Activated CD8-positive, alpha-beta memory T cell treated with anti-CD3 and anti-CD28 coated beads, Interleukin-2, amount 50 U/mL, for 48 hours (primary cell): ENCODE results near the gene VASH2.
A peak's percentile ranks its signal among the peaks of the same experiment; 100 is the strongest.
"Not testable (repeated sequence)": the region's sequence is repeated elsewhere in the genome, so short reads cannot be mapped to it uniquely, and the experiment has no call there.

Experiments used
- DNase-seq: peaks from one replicate; pipeline ENCODE4 v3.0.0-alpha.2; 2020

The VASH2 gene

DNA sequence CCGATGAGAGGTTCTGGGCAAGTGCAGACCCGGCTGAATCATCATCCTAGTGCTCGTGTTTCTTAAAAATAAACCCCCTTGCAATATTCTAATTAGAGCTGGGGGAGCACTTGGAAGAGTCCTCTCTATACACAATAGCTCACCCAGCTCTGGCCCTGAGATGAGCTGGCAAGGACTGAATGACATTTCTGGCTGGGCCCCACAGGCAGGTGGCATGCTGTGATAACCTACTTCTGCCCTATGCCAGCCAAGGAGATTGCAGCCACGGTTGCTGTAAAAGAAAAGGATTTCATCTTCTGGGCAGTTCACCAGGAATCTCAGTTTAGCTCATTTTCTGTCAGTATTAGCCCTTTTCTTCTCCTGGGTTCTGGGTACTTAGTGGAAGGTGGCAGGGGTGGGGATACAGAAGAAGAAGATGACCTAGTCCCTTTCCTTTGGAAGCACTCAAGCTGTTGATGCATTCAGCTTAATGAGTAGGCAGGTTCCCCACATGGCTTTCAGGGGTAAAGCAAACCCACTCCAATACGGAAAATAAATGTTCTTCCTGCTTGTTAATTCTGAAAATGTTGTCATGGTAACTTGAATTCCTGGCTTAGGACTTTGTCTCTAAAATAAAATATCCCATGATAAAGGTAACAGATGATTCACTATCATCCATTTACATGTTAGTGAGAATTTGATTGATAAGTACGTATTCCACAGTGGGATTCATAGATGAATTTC lies 32.2 kb downstream of the VASH2 start:
- no peak for DNase-seq

DNA sequence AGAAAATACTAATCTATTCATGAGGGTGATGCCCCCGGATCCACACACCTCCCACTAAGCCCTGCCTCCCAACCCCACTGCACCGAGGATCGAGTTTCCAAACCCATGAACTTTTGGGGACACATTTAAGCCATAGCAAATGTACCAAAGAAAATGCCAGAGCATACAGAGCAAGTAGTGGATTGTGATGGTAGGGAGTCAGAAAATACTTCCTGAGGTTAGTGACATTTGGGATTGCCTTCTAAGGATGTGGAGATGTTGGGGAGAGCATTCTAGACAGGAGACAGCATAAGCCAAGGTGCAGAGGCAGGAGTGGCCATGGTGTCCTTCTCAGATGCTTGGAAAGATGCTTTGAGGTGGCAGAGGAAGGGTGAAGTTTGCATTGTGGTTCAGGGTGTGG lies 33.1 kb downstream of the VASH2 start:
- DNase-seq: no peak

DNA sequence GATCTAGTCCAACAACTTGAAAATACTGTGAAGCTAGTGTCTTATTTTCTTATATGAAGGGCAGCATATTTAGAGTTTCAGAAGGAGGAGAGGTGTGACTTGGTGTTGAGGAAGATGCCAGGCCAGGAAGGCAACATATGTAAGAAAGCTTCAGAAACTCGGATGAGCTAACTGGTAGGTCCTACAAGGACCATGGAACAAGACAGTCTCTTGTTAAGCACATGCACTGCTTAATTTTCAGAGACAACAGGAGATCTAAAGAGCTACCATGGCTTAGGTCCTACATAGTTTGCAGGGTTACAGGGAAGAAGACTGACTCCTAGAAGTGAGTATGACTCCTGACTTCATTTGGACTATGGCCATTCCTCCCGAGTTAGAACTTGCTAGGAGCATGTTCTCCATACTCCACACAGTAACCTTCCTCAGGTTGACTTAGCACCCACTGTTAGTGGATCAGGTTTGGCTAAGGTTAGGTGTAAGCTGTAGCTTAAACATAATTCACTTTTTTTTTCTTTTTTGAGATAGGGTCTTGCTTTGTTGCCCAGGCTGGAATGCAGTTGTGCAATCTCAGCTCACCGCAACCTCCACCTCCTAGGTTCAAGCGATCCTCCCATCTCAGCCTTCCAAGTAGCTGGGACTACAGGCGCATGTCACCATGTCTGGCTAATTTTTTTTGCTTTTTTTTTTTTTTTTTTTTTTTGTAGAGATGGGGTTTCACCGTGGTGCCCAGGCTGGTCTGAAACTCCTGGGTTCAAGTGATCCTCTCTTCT lies 34.4 kb downstream of the VASH2 start:
- no peak for DNase-seq

DNA sequence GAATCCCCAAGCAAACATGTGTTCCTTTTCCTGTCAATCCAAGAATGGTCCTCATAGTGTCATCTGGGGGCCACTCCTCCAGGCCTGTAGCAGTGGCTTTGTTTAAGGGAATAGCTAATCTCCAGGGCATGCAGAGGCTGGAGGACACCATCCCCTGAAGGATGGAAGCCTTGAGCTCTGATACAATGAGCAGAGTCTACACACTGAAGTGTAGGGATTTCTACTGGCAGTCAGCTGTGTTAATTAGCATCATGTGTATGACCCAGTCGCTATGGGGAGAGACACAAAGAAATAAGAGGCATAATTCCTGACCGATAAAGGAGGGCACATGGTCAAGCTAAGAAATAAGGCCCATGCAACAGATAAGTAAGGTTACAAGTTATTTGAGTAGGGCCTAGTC lies 36.2 kb downstream of the VASH2 start:
- no peak for DNase-seq

DNA sequence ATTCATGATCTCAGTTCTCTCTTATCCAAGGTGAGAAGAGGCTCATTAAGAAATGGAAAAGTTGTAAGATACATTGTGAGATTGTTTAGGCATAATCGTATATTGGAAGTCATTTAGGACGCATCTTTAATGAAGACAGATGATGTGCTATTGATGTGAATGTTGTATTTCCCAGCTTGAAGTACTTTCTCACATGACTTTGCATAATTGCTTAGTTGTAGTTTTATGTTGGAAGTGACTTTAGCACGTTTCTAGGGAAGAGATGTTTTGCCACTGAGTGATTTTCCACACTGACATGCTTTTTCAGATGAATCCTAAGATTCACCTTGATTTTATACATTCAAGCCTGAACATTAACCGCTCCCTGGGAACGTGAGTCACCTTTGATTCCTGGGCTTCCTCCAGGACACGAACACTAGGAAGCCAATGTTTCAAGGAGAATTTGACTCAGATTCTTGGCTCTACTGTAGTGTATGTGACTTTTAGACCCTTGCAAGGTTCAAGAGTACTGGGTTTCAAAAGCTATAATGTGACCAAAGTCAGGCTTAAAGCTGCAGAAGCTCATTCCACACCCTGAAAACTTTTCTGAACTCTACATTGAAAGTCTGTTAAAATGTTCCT lies 37.5 kb downstream of the VASH2 start:
- DNase-seq: no peak

DNA sequence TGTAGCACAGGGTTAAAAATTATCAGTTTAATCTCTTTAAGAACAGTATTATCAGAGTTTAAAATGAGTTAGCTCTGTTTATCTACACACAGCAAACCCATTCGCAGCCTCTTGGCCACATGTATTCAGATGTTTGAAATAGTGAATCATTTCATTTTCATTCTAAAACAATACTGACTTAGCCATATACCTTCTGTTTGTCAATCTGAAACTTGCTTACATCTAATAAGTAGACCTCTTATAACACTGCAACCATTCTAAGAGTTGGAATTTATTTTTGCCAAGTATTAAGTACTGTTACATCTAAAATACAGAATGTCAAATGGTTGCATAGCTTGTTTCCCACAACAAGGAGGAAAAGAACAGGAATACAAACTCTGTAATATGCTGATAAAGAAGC lies 39.9 kb downstream of the VASH2 start:
- no peak for DNase-seq

DNA sequence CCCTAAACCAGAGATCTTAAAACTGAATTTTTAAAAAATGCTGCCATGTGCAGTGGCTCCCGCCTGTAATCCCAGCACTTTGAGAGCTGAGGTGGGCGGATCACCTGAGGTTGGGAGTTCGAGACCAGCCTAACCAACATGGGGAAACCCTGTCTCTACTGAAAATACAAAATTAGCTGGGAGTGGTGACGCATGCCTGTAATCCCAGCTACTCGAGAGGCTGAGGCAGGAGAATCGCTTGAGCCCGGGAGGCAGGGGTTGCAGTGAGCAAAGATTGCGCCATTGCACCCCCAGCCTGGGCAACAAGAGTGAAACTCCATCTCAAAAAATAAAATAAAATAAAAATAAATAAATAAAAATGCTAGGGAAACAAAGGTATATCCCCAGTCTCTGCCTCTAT lies 43.6 kb downstream of the VASH2 start:
- DNase-seq: not testable (repeated sequence)

DNA sequence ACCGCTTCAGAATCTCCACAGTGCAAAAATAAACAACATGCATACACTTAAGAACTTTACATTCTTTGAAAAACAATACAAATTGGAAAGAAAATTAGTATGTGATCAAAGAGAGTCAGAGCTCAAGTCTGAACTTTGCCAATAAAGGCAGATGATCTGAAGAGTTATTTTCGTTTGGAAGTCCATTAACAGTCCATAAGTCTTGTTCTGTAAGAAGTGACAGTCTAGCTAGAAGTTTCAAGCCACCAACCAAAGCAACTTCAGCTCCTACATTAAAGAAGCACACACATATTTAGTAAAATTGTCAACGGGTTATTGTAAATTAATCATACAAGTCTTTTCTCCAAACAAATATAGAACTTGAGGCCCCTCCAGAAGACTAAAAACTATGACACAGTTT lies 44.6 kb downstream of the VASH2 start:
- no peak for DNase-seq

DNA sequence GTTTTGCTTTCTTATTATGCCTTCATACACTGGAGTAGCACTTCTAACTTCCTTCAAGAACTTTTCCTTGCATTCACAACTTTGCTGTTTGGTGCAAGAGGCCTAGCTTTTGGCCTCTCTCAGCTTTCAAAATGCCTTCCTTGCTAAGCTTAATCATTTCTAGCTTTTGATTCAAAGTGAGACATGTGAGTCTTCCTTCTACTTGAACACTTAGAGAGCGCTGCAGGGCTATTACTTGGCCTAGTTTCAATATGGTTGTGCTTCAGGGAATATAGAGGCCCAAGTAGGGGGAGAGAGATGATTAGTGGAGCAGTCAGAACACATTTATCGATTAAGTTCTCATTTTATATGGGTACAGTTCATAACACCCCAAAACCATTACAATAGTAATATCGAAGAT lies 52.9 kb downstream of the VASH2 start:
- no peak for DNase-seq

DNA sequence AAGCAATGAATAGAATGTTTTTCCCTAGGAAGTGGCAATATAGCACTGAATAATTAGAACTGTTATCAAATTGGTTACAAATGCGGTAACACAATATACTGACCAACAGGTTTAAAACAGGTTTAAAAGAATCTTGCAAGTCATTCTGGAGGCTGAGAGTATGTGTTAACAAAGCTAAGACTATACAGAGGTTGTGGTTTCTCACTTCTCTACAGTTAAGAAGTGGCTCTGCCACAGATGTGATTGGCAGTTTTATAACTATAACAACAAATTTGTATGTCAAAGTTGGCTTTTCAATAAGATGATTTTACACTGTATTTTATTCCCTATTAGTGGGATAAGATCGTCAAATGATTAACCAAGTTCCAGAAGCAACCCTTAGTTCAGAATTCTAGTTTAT lies 58.2 kb downstream of the VASH2 start:
- no peak for DNase-seq

DNA sequence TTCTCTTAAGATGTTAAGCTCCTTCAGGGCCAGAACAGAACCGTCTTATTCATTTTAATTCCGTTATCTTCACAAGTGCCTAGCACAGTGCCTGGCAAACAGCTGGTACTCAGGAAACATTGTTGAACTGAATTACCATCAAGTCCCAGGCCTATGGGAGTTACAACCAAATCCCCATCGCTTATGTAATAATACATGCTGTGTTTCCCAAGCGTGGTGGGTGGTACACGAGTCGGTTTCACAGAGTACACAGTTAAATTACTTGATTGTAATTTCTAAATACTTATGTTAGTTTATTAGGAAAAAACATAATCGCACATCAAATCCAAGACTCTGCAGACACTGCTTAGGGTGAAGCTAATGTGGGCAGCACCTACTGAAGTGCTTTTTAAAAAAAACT lies 64.3 kb downstream of the VASH2 start:
- no peak for DNase-seq

DNA sequence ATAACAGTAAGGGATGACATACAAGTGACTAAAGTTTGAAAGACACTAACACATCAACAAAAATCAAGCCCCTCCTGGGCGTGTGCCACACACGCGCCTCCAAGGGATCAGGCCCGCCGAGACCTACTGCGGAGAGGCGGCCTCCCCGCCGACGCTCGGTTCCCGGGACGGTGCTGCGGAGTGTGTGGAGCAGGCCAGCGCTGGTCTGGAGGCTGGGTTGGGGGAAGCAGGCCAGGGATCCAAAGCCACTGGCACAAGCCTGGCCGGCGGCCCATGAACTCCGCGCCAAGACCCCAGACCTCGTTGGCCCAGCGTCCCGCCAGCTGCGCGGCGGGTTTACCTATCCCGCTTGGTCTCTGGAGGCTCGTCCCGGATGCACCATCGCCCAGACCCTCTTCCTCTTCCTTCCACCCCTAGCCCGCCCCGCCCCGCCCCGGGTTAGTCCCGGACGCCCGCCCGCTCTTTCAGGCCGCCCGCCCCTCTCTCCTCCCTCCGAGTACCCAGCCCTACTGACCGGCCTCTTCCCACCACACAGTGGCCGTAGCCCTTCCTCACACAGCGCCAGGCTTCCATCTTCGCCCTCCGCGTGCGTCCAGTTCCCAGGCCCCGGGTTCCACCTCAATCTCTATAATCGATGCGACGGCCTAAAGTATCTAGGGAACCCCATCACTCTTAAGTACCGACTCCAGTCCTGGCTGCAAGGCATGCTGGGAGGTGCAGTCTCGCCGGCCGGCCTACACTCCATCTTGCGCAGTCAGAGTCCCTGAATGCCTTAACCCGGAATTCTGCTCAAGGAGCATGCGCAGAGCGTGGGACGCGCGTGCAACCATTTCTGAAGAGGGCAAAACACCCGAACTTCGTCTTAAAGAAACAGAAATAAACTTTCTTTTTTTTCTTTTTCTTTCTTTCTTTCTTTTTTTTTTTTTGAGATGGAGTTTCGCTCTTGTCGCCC lies 65.0 kb downstream of the VASH2 start, which contains the start of gene ANGEL2:
ANGEL2 (minus strand) TSS at position 769 of the 952 bp plus-strand sequence; CDS start at position 573, 196 bp downstream.
- peak; percentile 94 for DNase-seq

DNA sequence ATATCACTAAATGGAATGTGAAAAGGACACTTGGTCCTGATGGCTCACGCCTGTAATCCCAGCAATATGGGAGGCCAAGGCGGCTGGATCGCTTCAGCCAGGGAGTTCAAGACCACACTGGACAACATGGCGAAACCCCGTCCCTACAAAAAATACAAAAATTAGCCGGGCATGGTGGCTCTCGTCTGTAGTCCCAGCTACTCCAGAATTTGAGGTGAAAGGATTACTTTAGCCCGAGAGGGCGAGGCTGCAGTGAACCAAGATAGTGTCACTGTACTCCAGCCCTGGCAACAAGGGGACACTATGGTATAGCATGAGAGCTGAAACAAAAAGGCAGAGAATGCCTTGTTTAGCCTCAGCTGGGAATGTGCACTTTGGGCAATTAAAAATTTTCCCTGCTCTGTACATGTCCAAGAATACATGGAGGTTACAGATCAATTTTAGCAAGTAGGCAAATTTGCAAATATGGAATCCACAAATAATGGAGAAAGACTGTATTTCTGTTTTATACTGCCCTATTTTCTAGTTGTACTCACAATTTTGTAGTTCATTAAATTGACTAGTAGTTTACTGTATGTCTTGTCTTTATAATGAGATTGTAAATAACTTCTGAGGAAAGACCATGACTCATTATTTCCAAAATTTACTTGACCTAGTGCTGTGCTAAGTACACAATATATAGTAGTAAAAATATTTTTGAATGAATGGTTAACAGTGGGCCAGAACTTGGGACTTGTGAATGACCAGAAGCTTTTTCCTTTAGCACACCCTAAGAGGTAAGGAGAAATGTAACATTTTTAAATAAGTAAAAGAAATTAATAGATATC lies 67.3 kb downstream of the VASH2 start:
- no peak for DNase-seq

DNA sequence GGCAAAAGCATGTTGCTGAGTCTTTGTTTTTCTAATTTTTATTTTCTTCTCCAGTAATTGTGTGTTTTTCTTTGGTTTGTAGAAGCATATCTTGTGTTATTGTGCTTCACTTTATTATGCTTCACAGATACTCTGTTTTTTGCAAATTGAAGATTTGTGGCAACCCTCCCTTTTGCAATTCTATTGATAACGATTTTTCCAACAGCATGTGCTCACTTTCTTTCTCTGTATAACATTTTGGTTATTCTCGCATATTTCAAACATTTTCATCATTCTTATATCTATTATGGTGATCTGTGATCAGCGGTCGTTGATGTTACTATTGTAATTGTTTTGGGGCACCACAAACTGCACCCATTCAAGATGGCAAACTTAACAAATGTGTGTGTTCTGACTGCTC lies 69.1 kb downstream of the VASH2 start:
- DNase-seq: no peak

DNA sequence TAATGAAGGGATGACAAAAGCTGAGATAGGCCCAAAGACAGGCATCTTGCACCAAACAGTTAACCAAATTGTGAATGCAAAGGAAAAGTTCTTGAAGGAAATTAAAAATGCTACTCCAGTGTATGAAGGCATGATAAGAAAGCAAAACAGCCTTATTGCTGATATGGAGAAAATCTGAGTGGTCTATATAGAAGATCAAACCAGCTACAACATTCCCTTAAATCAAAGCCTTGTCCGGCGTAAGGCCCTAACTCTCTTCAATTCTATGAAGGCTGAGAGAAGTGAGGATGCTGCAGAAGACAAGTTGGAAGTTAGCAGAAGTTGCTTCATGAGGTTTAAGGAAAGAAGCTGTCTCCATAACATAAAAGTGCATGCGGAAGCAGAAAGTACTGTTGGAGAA lies 69.7 kb downstream of the VASH2 start:
- DNase-seq: no peak

DNA sequence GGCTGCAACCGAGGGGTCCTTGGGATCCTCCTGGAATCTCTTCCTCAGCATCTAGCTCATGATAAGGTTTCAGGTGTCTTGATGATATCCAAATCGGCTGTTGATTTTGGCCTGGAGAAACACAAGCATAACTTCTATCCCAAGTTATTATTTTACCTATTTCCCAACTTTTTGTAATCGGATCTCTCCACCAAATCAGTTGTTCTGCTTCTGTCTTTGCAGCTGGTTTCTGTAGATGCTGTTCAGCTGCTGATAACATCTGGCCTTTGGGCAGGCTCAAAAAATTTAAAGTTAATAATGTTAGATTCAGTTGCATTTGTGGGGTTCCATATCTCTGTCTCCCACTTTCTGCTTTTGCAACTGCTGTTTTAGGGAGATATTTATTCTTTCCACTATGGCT lies 76.7 kb downstream of the VASH2 start:
- DNase-seq: not testable (repeated sequence)

DNA sequence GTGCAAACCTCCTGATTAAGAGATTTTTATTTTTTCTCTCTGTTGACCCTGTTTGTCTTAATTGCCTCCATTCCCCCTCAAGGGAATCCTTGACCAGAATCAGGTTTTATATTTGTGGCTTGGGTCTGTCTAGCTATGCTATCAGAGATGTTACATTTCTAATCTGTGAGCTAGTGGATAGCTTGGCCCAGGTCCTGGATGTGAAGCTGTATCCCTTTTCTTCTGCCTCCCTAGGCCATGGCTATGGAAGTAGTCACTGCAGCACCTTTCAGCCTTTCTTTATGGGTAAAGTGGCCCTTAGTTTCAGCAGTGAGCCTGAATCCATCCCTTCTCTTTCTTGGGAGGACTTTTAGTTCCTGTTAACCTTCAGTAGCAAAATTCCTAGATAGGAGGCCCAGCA lies 82.3 kb downstream of the VASH2 start:
- no peak for DNase-seq

DNA sequence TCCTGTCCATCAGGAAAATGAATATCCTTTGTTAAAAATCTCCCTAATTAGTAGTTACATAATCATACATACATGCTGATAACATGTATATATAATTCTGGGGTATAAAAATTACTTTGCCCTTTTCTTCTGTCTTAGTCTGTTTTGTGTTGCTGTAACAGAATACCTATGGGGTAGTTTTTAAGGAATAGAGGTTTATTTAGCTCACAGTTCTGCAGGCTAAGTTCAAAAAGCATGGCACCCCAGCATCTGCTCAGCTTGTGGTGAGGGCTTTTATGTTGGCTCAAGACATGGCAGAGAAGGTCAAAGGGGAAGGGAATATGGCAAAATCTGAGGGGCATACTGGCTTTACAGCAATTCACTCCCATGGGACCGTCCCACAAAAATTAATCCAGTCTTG lies 84.4 kb downstream of the VASH2 start:
- no peak for DNase-seq

DNA sequence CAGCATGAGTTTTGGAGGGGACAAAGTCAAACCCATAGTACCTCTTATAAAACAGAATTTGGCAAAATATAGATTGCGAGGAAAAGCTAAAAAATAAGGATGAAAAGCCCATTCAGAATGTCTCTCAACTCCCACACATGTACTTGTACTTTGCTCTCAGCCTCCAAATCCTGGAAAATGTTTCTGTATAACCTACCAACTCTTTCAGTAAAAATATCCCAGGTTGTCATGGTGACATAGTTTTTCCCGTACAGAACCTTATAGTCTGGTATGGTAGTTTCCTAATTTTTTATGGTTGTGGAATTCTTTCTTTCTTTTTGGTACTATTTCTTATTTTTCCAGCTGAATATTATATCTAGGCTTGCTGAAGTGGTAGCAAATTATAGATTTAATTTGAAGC lies 85.2 kb downstream of the VASH2 start:
- no peak for DNase-seq
